ENCODE data around the gene CEP85. TPM values are rescaled to one million over a fixed set of nuclear protein-coding genes. Genes with fewer than 3 reads are reported as not detected.

CEP85 gene
- total and polyA plus RNA-seq, 9 of the 15 experiments (the other 6 are each of a cell fraction or from before 2014, with no cell fraction given) = 42.1 to 140 (median 92.6) TPM

DNA sequence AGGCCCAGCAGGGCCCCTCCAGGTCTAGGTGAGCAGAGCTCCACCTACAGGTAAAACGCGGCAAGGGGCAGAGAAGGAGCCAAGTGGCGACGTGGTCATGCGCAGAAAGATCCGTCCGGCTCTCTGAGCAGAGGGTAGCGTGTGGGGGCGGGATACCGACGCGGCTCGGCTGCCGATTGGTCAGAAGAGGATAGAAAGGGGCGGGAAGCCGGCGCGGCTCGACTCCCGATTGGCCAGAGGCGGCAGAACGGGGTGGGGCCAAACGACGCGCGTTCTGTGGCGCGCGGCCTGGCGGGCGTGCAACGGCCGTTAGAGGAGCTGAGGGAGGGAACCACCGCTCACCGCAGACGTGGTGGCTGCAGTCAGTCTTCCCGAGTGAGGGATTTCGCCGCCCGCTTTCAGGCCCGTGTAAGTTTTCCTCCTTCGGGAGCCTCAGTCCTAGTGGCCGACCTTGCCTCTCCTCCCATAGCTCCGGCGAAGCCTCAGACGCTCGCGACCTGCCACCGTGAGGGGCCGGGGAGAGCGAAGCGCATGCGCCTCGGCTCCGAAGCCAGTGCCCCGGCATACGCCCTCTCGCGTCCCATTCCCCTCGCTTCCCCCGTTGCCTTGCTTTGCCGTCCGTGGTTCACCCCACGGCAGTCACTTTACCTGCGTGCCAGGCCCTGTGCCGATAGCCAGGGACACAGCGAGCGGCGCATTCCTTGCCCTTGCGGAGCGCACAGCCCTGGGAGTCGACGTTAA is at the start of gene CEP85 (continued):
- TF ChIP-seq, protein P1, sequence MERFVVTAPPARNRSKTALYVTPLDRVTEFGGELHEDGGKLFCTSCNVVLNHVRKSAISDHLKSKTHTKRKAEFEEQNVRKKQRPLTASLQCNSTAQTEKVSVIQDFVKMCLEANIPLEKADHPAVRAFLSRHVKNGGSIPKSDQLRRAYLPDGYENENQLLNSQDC (CRISPR knock-in tag; IDR thresholded peaks at IDR 0.05) = 0 out of 2 replicates have a peak, but pooled peaks have one; percentile 9
- TF ChIP-seq HDAC8 (tag; IDR thresholded peaks at IDR 0.05) = no peak; the same call in 1 of the 2 replicates
- peak; percentile 85 for TF ChIP-seq ZBTB1 (CRISPR knock-in tag; IDR thresholded peaks at IDR 0.05; ENCODE audit: borderline replicate concordance, low read depth)
- no peak for TF ChIP-seq ELF2 (CRISPR knock-in tag; IDR thresholded peaks at IDR 0.05)
- peak; percentile 31; the same call in 1 of the 2 replicates for TF ChIP-seq JUND (IDR thresholded peaks at IDR 0.05; ENCODE audit: borderline replicate concordance, low read depth, low read length)
- TF ChIP-seq JUND (tag; IDR thresholded peaks at IDR 0.05; ENCODE audit: borderline replicate concordance, low read depth, low read length) = peak; percentile 26; the same call in 1 of the 3 replicates
- TF ChIP-seq PURB (CRISPR knock-in tag; IDR thresholded peaks at IDR 0.05; ENCODE audit: low read depth) = no peak
- peak; percentile 78 for TF ChIP-seq CHD2 (IDR thresholded peaks at IDR 0.05; ENCODE audit: low read depth, low read length)
- TF ChIP-seq NEUROD1 (IDR thresholded peaks at IDR 0.05; ENCODE audit: borderline replicate concordance, low read depth, low read length, partially characterized antibody) = peak; percentile 90
- 0 out of 2 replicates have a peak, but pooled peaks have one; percentile 30 for TF ChIP-seq SRSF3 (IDR thresholded peaks at IDR 0.05; ENCODE audit: insufficient read depth, low read length)
- TF ChIP-seq, protein P2, sequence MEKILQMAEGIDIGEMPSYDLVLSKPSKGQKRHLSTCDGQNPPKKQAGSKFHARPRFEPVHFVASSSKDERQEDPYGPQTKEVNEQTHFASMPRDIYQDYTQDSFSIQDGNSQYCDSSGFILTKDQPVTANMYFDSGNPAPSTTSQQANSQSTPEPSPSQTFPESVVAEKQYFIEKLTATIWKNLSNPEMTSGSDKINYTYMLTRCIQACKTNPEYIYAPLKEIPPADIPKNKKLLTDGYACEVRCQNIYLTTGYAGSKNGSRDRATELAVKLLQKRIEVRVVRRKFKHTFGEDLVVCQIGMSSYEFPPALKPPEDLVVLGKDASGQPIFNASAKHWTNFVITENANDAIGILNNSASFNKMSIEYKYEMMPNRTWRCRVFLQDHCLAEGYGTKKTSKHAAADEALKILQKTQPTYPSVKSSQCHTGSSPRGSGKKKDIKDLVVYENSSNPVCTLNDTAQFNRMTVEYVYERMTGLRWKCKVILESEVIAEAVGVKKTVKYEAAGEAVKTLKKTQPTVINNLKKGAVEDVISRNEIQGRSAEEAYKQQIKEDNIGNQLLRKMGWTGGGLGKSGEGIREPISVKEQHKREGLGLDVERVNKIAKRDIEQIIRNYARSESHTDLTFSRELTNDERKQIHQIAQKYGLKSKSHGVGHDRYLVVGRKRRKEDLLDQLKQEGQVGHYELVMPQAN (IDR thresholded peaks at IDR 0.05; ENCODE audit: borderline replicate concordance) = peak; percentile 87; the same call in 1 of the 2 replicates
- TF ChIP-seq, protein P3, sequence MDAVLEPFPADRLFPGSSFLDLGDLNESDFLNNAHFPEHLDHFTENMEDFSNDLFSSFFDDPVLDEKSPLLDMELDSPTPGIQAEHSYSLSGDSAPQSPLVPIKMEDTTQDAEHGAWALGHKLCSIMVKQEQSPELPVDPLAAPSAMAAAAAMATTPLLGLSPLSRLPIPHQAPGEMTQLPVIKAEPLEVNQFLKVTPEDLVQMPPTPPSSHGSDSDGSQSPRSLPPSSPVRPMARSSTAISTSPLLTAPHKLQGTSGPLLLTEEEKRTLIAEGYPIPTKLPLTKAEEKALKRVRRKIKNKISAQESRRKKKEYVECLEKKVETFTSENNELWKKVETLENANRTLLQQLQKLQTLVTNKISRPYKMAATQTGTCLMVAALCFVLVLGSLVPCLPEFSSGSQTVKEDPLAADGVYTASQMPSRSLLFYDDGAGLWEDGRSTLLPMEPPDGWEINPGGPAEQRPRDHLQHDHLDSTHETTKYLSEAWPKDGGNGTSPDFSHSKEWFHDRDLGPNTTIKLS (IDR thresholded peaks at IDR 0.05; ENCODE audit: borderline replicate concordance, low read depth) = peak; percentile 72; the same call in 1 of the 2 replicates
- TF ChIP-seq HNRNPLL (IDR thresholded peaks at IDR 0.05; ENCODE audit: low read depth, low read length, poor library complexity, severe bottlenecking) = peak; percentile 57

Measured in K562 (cell line).